Activated naive CD4-positive, alpha-beta T cell treated with anti-CD3 and anti-CD28 coated beads, Interleukin-2, amount 50 U/mL, for 16 hours (primary cell): ENCODE results near the gene SMIM45.
A peak's percentile ranks its signal among the peaks of the same experiment; 100 is the strongest.
"Not testable (repeated sequence)": the region's sequence is repeated elsewhere in the genome, so short reads cannot be mapped to it uniquely, and the experiment has no call there.

ENCODE experiments used
- DNase-seq: peaks from one replicate; pipeline ENCODE4 v3.0.0-alpha.2; 2020

Gene SMIM45

GRCh38 chr22:41935509-41935908, 16.4 kb upstream of the SMIM45 start:
- no peak for DNase-seq

GRCh38 chr22:41936894-41937169, 15.1 kb upstream of the SMIM45 start:
- DNase-seq, result no peak

- peak; percentile 93 for DNase-seq
These were observed 11.7 kb upstream of the SMIM45 start for GRCh38 chr22:41939981-41940831.

GRCh38 chr22:41940832-41941765, 10.9 kb upstream of the SMIM45 start:
- peak; percentile 85 for DNase-seq

GRCh38 chr22:41943661-41944209, 8.2 kb upstream of the SMIM45 start:
- no peak for DNase-seq

GRCh38 chr22:41946629-41947423, 5.1 kb upstream of the SMIM45 start, which contains the start of gene CENPM:
CENPM (minus strand) TSS chr22:41947152; CDS start chr22:41947076, 76 bp downstream.
- peak; percentile 92 for DNase-seq

- DNase-seq, result no peak
These were observed 4.4 kb upstream of the SMIM45 start for GRCh38 chr22:41947424-41948080.

GRCh38 chr22:41948142-41948541, 3.8 kb upstream of the SMIM45 start:
- DNase-seq, result no peak

GRCh38 chr22:41948928-41949296, 3.0 kb upstream of the SMIM45 start:
- not testable (repeated sequence) for DNase-seq

- no peak for DNase-seq
These were observed 2.5 kb upstream of the SMIM45 start for GRCh38 chr22:41949297-41949965.

- DNase-seq, result no peak
These were observed 763 bp downstream of the SMIM45 start for GRCh38 chr22:41952713-41953112.

GRCh38 chr22:41957941-41958556, 6.1 kb downstream of the SMIM45 start:
- no peak for DNase-seq

- no peak for DNase-seq
These were observed 11.6 kb downstream of the SMIM45 start for GRCh38 chr22:41963453-41964111.

GRCh38 chr22:41964112-41964491, 12.2 kb downstream of the SMIM45 start:
- no peak for DNase-seq

GRCh38 chr22:41966225-41966606, 14.3 kb downstream of the SMIM45 start:
- no peak for DNase-seq

- DNase-seq, result peak; percentile 35
These were observed 14.8 kb downstream of the SMIM45 start for GRCh38 chr22:41966607-41967240.

GRCh38 chr22:41968601-41969000, 16.7 kb downstream of the SMIM45 start:
- no peak for DNase-seq

GRCh38 chr22:41969110-41969646, 17.2 kb downstream of the SMIM45 start, which contains the start of gene SEPTIN3:
SEPTIN3 (plus strand) TSS chr22:41969443; CDS start chr22:41971493, 2,050 bp downstream.
- no peak for DNase-seq

- DNase-seq, result no peak
These were observed 18.7 kb downstream of the SMIM45 start for GRCh38 chr22:41970601-41971000.

GRCh38 chr22:41971431-41971830, 19.5 kb downstream of the SMIM45 start:
- no peak for DNase-seq
